Endometrial microvascular endothelial cells (primary cell): ENCODE measurements around the gene SIRT3. TPM values are rescaled to one million over a fixed set of nuclear protein-coding genes. Genes with fewer than 3 reads are reported as not detected.
"Not testable (repeated sequence)": the region's sequence is repeated elsewhere in the genome, so short reads cannot be mapped to it uniquely, and the experiment has no call there.

Experiments
- in situ Hi-C: cut with HindIII; loops from 2 replicates; pipeline ENCODE4 v1.10.0; 2017; ENCODE audit warnings: low sequenced_read_pairs, low pct_unique_long_range_greater_than_20kb; ENCODE audit errors: inconsistent ontology term
- total RNA-seq: library from RNA; depleted of rRNA; stranded (reverse); fragments of >200 nt; gene quantifications from one replicate; pipeline ENCODE4 v1.2.3, GENCODE V29; 2015; ENCODE audit errors: inconsistent ontology term

SIRT3 gene
- total RNA-seq, 1 donor from 2014 or later, result 14.0 TPM

DNA sequence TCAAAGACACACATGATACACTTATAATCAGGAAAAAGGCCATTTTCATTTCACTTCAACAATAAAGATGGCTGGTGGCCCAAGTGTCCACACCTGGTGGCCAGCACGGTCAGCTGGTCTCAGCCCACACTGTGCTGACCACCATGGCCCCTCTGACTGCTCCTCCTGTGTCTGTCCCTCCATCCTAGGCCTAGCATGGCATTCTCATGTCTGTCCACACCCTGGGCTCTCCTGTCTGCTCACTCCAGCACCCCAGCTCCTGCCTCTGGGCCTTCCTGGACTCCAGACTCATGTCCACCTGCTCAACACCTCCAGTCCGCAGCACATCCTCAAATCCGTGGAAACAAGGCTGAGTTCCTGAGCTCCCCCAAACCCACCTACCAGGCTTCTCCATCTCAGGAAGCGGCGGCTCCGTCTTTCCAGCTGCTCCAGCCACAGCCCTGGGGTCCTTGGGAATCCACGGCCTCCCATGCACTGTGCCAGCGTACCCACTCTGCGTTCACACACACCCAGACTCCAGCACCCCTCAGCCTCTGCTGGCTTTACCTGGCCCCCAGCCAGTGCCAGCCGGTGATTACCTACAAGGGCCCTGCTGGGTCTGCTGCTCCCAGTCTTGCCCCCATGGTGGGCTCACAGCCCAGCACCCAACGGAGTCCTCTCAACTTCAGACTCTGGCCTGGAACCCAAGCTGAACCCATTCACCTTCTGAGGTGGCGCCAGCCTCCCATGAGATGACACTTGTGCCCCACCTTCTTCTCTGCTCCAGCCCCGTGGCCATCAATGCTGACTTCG lies 13.9 kb downstream of the SIRT3 start:
- in situ Hi-C loops, result no loop called here

- in situ Hi-C loops, result no loop called here
Observed at GRCh38 chr11:221539-221938, 14.6 kb downstream of the SIRT3 start.

GRCh38 chr11:220641-221215 lies 15.4 kb downstream of the SIRT3 start:
- in situ Hi-C loops, result not testable (repeated sequence)

GRCh38 chr11:218815-219593 lies 17.1 kb downstream of the SIRT3 start:
- in situ Hi-C loops, result no loop called here

DNA sequence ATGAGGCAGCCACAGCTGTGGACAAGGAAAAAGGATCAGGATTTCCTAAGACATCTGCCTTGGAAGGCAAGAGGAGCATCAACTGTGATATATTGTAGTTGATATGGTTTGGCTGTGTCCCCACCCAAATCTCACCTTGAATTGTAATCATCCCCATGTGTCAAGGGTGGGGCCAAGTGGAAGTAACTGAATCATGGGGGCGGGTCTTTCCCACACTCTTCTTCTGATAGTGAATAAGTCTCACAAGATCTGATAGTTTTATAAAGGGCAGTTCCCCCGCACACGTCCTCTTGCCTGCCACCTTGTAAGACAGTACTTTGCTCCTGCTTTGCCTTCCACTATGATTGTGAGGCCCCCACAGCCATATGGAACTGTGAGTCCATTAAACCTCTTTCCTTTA lies 18.4 kb downstream of the SIRT3 start:
- in situ Hi-C loops, result no loop called here

GRCh38 chr11:216081-216974 lies 19.8 kb downstream of the SIRT3 start:
- in situ Hi-C loops, result no loop called here

DNA sequence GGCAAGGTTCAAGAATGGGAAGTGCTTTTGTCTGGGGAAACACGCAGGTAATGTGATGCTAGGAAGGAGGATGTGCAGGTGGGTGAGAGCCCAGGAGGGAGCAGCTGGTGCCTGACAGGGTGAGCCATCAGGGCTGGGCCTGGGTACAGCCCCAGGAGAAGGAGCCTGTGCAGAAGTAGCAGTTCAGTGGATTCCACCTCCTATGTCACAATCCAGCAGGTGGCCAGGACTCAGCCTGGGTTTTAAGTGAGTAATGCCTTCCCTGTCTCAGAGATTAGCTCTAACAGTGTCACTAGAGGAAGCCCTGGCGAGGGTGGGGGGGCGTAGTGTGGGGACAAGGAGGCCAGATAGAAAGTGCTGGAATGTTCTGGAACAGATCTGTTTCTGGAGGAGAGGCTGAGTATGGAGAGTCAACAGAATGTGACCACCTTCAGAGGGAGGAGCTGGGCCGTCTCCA lies 20.5 kb downstream of the SIRT3 start:
- in situ Hi-C loops, result no loop called here

DNA sequence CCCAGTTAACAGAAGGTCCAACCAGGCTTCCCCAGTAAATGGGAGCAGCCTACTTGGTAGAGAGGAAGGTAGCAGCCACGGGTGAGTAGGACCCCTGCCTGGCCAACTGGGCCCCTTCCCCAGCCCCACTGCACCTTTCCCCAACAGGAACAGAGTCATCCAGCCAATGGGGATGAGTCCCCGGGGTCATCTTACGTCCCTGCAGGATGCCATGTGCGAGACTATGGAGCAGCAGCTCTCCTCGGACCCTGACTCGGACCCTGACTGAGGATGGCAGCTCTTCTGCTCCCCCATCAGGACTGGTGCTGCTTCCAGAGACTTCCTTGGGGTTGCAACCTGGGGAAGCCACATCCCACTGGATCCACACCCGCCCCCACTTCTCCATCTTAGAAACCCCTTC lies 22.1 kb downstream of the SIRT3 start:
- in situ Hi-C loops, result no loop called here

DNA sequence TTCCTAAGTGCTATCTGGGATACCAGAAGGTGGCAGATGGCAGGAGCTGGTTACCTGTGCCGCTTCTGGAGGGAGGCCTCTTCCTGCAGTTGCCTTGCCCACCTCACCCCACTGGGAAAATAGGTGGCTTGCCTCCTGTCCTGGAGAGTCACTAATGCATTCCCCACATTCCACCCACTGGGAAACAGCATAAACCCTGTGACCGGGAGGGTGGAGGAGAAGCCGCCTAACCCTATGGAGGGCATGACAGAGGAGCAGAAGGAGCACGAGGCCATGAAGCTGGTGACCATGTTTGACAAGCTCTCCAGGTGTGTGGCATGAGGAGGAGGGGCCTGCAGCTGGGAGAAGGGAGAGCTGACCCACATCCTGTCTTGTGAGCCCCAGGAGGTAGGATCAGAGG lies 23.0 kb downstream of the SIRT3 start:
- in situ Hi-C loops, result no loop called here

GRCh38 chr11:212150-213100 lies 23.7 kb downstream of the SIRT3 start:
- in situ Hi-C loops, result no loop called here

GRCh38 chr11:211741-212140 lies 24.4 kb downstream of the SIRT3 start:
- in situ Hi-C loops, result no loop called here

- in situ Hi-C loops, result no loop called here
Observed at GRCh38 chr11:211295-211694, 24.8 kb downstream of the SIRT3 start.

- in situ Hi-C loops, result no loop called here
Observed at GRCh38 chr11:210803-211180, 25.4 kb downstream of the SIRT3 start.

GRCh38 chr11:210122-210802 lies 25.9 kb downstream of the SIRT3 start:
- in situ Hi-C loops, result no loop called here

DNA sequence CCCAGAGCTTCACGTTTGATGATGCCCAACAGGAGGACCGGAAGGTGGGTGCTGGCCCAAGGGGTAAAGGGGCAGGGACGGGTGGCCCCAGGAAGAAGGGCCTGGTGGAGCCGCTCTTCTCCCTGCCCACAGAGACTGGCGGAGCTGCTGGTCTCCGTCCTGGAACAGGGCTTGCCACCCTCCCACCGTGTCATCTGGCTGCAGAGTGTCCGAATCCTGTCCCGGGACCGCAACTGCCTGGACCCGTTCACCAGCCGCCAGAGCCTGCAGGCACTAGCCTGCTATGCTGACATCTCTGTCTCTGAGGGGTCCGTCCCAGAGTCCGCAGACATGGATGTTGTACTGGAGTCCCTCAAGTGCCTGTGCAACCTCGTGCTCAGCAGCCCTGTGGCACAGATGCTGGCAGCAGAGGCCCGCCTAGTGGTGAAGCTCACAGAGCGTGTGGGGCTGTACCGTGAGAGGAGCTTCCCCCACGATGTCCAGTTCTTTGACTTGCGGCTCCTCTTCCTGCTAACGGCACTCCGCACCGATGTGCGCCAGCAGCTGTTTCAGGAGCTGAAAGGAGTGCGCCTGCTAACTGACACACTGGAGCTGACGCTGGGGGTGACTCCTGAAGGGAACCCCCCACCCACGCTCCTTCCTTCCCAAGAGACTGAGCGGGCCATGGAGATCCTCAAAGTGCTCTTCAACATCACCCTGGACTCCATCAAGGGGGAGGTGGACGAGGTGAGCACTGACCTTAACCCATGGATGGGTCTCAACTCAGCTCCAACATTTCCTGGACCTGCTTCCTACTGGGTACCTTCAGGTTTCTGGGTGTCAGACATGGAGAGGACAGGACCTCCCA lies 26.6 kb downstream of the SIRT3 start:
- in situ Hi-C loops, result no loop called here

DNA sequence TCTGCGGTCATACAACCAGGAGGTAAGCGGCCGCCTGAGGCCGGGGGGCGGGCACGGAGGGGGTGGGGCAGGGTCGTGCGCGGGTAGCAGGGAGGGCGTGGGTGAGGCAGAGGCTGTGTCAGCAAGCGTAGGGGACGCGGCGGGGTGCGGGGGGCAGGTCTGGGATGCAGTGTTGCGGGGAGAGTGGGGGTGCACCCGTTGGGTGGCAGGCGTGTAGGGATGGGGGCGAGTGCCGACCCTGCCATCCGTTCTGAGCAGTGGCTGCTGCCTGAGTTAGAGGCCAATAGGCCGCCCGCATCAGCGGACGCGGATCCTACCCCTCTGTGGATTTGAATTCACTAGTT lies 27.3 kb downstream of the SIRT3 start:
- in situ Hi-C loops, result no loop called here
